ENCODE measurements around the gene PKN2.

The PKN2 gene

GRCh38 chr1:88683541-88684481, at the start of gene PKN2:
PKN2 (plus strand) TSS chr1:88684273; CDS start chr1:88684581, 308 bp downstream.
- DNase-seq (ENCODE audit: low read depth, low spot score), result peak; percentile 99

- DNase-seq (ENCODE audit: low read depth, low spot score), result no peak
Measured at GRCh38 chr1:88634538-88634937, 49.5 kb upstream of the PKN2 start.

- no peak for DNase-seq (ENCODE audit: low read depth, low spot score)
Measured at GRCh38 chr1:88640060-88640459, 44.0 kb upstream of the PKN2 start.

GRCh38 chr1:88645886-88646285, 38.2 kb upstream of the PKN2 start:
- DNase-seq (ENCODE audit: low read depth, low spot score), result no peak

- no peak for DNase-seq (ENCODE audit: low read depth, low spot score)
Measured at GRCh38 chr1:88646476-88647248, 37.4 kb upstream of the PKN2 start.

- no peak for DNase-seq (ENCODE audit: low read depth, low spot score)
Measured at GRCh38 chr1:88647249-88647645, 36.8 kb upstream of the PKN2 start.

GRCh38 chr1:88647749-88648415, 36.2 kb upstream of the PKN2 start:
- no peak for DNase-seq (ENCODE audit: low read depth, low spot score)

- DNase-seq (ENCODE audit: low read depth, low spot score), result no peak
Measured at GRCh38 chr1:88648706-88649105, 35.4 kb upstream of the PKN2 start.

GRCh38 chr1:88649932-88650331, 34.1 kb upstream of the PKN2 start:
- no peak for DNase-seq (ENCODE audit: low read depth, low spot score)

GRCh38 chr1:88650676-88651418, 33.2 kb upstream of the PKN2 start:
- DNase-seq (ENCODE audit: low read depth, low spot score), result peak; percentile 26

- DNase-seq (ENCODE audit: low read depth, low spot score), result no peak
Measured at GRCh38 chr1:88655140-88655539, 28.9 kb upstream of the PKN2 start.

- no peak for DNase-seq (ENCODE audit: low read depth, low spot score)
Measured at GRCh38 chr1:88655685-88656299, 28.3 kb upstream of the PKN2 start.

- DNase-seq (ENCODE audit: low read depth, low spot score), result no peak
Measured at GRCh38 chr1:88658419-88658818, 25.7 kb upstream of the PKN2 start.

- no peak for DNase-seq (ENCODE audit: low read depth, low spot score)
Measured at GRCh38 chr1:88659552-88659951, 24.5 kb upstream of the PKN2 start.

- DNase-seq (ENCODE audit: low read depth, low spot score), result no peak
Measured at GRCh38 chr1:88661188-88661587, 22.9 kb upstream of the PKN2 start.

GRCh38 chr1:88661951-88662699, 21.9 kb upstream of the PKN2 start:
- no peak for DNase-seq (ENCODE audit: low read depth, low spot score)

- no peak for DNase-seq (ENCODE audit: low read depth, low spot score)
Measured at GRCh38 chr1:88662723-88663122, 21.4 kb upstream of the PKN2 start.

- DNase-seq (ENCODE audit: low read depth, low spot score), result no peak
Measured at GRCh38 chr1:88668405-88668804, 15.7 kb upstream of the PKN2 start.

- DNase-seq (ENCODE audit: low read depth, low spot score), result no peak
Measured at GRCh38 chr1:88670462-88670861, 13.6 kb upstream of the PKN2 start.

- DNase-seq (ENCODE audit: low read depth, low spot score), result no peak
Measured at GRCh38 chr1:88673446-88673845, 10.6 kb upstream of the PKN2 start.

Data from ELF-1 (cell line).